Measurements from ENCODE around the gene LHX3.

Gene LHX3

DNA sequence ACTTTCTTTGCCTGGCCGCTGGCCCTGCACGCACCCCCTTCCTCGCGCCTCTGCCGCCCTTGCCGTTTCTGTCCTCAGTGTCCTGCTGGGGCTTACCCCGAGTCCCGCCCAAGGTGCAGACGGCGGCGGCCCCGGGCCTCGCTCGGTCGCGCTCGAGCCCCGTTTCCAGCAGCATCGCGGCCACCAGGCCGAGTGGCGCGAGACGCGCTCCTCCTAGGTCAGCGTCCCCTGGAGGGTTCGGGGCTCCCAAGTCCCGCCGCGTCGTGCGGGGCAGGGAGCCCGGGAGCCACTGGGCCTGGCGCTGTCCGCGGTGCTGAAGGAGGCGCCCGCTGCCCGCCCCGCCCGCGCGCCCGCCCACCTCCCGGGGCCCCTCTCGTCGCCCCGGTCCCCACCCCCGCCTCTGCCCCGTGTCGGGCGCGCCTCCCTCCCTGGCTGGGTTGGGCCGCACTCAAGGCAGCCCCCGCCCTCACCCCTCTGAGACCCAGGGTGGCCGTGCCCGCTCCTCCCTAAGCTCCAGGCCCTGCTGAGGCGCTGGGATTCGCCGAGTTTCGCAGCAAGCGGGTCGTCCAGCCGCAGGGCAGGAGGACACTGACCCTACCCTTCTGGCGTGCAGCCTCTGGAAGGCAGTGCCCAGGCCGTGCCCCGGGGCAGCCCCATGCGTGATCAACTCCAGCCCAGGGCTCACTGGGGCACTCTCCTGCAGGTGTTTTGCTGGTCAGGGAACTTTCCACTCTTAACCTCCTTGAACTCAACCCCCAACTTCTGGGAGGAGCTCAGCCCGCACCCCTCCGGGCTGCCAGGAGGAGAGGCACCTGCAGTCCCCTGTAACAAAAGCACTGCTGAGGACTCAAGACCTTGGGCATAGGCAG lies at the start of gene LHX3:
Gene LHX3 (minus strand): TSS at position 291 of the 869 bp plus-strand sequence. CDS start 116 bp downstream, at position 175.
- peak; percentile 83 for DNase-seq (ENCODE audit: low spot score)

DNA sequence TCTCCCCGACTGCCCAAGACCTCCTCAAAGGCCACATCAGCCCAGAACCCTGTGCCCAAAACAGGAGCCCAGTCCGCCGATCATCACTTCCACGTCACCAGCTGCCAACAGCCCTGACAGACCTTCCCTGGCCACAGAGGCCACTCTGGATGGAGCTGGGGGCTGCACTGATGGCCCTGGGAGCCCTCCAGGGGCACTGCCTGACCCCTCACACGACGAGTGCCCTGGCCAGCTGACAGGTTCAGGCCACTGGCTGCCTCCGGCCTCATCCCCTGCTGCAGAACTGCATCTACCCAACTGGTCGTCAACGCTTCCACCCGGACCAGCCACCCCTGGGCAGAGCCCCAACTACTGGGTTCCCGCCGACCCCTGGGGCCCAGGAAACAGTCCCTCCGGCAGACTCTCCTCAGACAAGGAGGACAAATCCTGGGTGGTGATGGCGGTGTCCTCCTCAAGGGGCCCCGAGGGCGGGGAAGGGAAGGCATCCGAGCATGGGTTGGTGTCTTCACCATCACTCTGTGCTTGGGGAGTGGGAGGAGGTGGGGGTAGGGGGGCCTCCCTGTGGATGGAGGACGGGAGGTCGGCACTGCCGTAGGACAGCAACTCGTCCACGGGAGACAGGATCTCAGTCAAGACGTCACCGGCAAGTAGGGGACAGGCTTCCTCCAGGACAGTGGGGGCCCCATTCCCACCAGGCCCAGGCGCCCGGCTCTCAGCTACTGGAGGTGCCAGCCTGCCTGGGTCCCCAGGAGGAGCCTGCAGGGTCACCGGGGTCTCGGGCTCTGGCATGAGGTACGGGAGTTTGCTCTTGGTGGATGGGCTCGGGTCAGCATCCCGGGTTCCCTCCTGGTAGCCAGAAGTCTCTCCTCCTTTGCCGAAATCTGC lies 48.6 kb upstream of the LHX3 start:
- DNase-seq (ENCODE audit: low spot score) = no peak

DNA sequence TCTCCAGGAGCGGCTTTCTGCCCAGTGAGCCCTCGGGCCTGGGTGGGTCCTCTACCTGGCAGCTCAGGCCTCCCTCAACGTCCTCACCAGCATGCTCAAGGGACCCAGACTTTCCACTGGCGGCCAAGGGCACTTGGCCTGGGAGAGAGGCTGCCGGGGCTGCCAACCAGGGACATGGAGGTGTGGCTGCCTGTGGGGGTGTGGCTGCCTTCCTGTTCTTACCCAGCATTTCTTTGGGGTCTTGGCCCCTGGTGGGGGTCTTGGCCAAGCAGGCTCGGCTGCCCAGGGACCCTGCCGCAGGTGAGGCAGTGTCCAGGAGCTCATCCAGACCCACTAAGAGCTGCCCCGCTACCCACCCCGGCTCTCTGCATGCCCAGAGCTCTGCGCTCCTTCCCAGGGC lies 47.9 kb upstream of the LHX3 start:
- DNase-seq (ENCODE audit: low spot score) = no peak

DNA sequence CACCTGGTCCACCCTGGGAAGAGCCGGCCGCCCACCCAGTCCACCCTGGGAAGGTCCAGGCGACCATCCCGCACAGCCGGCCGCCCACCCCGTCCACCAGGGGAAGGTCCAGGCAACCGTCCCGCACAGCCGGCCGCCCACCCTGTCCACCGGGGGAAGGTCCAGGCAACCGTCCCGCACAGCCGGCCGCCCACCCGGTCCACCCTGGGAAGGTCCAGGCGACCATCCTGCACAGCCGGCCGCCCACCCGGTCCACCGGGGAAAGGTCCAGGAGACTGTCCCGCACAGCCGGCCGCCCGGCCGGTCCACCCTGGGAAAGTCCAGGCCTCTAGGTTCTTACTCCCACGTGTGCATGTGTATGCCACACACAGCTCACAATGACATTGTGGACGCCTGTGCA lies 47.4 kb upstream of the LHX3 start:
- DNase-seq (ENCODE audit: low spot score) = no peak

GRCh38 chr9:136251264-136252115 lies 46.6 kb upstream of the LHX3 start:
- no peak for DNase-seq (ENCODE audit: low spot score)

DNA sequence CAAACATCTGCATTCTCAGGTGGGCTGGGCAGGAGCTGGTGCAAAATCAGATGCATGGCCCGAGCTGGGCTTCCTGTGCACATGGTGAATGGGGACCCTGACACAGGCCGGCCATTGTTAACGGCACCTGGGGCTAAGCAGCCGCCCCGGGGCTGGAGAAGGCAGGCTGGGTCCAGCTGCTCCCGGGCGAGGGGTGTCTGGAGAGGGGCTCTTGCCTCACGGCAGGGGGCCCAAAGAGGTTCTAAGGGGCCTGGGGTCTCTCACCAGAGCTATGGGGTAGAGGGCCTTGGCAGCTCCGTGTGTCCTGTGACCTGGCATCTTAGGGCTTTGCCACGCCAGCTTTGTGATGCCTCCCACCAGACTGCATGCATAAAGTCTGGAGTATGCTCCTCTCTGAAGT lies 45.7 kb upstream of the LHX3 start:
- no peak for DNase-seq (ENCODE audit: low spot score)

DNA sequence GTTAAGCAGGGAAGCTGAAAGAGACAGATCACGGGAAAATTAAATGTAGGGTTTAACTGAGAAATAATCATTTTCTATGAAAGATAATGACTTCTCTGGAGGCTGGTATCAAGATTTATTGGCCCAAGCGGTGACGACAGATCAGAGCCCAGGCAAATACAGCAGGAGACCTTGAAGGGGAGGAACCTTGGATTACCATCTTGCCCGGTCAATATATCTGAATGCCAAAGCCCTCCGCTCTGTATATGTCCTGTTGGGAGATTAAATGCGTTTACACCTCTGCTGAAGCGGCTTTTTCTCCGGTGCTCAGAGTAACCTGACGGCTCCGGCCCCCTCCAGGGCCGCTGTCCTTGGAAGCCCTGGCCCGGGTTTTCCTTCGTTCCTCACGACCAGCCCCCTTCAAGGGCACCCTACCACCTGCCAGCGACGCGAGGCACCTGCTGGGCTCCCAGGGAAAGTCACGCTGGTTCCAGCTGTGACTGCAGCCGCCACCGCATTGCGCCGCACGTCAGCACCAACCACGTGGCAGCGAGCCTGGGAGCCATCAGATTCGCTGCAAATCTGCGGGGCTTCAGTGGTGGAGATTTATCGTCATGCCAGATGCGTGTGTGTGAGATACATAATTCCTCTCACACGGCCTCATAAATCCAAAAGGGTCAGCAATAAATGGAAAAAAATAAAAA lies 45.1 kb upstream of the LHX3 start:
- no peak for DNase-seq (ENCODE audit: low spot score)

DNA sequence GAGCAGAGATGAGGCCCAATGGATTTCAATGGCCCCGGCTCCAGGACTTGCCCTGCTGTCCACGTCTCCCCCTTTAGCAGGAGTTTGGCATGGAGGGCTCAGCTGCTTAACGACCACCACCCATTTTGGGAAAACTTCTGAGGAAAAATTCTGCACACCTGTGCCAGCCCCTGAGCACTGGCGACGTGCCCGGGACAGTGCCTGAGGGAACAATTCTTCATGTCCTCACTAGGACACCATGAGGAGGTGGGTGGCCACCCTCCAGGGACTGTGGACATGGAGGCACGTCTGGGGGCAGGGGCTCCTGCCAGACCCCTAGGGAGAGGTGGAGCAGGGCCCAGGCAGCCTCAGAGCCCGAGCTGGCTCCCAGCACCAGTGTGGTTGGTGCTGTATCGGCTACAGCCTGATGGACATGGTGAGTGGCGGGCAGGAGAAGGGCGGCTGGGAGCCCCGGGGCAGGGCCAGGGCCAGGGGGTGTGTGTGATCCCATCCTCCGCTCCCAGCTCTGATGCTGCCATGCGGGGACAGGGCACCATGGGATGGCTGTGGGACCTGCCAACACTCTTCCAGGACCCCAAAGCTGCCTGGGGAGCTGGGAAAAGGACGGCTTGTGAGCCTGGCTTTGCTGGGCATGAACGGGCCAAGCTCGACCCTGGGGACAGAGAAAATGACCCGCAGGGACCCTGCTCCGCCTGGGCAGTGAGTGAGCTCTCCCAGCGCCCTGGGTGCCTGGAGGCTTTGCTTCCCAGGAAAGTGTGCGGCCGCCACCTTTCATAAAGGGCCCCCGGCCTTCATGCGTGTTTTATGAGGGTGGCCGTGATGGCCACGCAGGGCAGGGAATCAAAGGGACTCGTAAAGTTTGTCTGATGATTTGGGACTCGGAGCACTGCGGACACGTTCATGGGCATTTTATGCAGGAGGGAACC lies 44.3 kb upstream of the LHX3 start:
- no peak for DNase-seq (ENCODE audit: low spot score)

GRCh38 chr9:136247947-136248637 lies 43.2 kb upstream of the LHX3 start:
- DNase-seq (ENCODE audit: low spot score) = no peak

GRCh38 chr9:136247551-136247916 lies 42.6 kb upstream of the LHX3 start:
- no peak for DNase-seq (ENCODE audit: low spot score)

GRCh38 chr9:136246849-136247550 lies 42.1 kb upstream of the LHX3 start:
- no peak for DNase-seq (ENCODE audit: low spot score)

GRCh38 chr9:136245219-136246150 lies 40.6 kb upstream of the LHX3 start, which contains the start of gene QSOX2:
Gene QSOX2 (minus strand): TSS chr9:136245812. CDS start chr9:136245803, 9 bp downstream.
- DNase-seq (ENCODE audit: low spot score) = peak; percentile 99

- no peak for DNase-seq (ENCODE audit: low spot score)
Observed at GRCh38 chr9:136244969-136245218, 40.0 kb upstream of the LHX3 start.

- no peak for DNase-seq (ENCODE audit: low spot score)
Observed at GRCh38 chr9:136244122-136244968, 39.4 kb upstream of the LHX3 start.

DNA sequence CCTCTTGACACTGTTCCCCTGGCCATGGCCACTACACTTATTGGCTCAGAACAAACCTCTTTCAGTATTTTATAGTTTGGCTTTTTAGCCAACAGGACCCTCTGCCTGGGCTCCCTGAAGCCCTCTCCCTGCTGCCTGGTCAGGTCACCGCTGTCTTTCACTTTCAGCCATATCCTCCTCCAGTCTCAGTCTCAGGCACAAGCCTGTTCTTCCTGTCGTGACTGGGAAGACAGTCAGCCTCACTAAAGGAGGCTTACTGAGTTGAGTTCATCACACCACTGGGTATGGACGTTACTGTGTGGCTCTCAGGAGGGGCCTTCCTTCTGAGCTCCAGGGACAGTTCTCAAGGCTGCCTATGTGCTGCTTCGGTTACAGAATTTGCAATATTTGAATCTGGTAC lies 38.7 kb upstream of the LHX3 start:
- DNase-seq (ENCODE audit: low spot score) = no peak

- no peak for DNase-seq (ENCODE audit: low spot score)
Observed at GRCh38 chr9:136242918-136243525, 38.1 kb upstream of the LHX3 start.

GRCh38 chr9:136242248-136242647 lies 37.3 kb upstream of the LHX3 start:
- no peak for DNase-seq (ENCODE audit: low spot score)

Data from AG20443 (cell line).